Astrocyte of the spinal cord (primary cell): ENCODE results near the gene MXD3.
"Not testable (repeated sequence)": the region's sequence is repeated elsewhere in the genome, so short reads cannot be mapped to it uniquely, and the experiment has no call there.

Source experiments
- DNase-seq: peaks from one replicate; pipeline ENCODE4 v3.0.0; 2011; ENCODE audit warnings: low read depth, low spot score
- H3K4me3 ChIP-seq: 2 replicates; pipeline ENCODE4 v1.5.1; 2011; ENCODE audit warnings: low read depth, mild to moderate bottlenecking, low read length, moderate library complexity
- CTCF ChIP-seq: IDR thresholded peaks from 2 replicates; pipeline ENCODE4 v1.5.1; 2012; ENCODE audit warnings: low read depth, mild to moderate bottlenecking, low read length, inconsistent platforms
- in situ Hi-C: cut with HindIII; loops from 2 replicates; pipeline ENCODE4 v1.10.0; 2017; ENCODE audit warnings: low sequenced_read_pairs

Gene MXD3

GRCh38 chr5:177344891-177345290 is 33.2 kb upstream of the MXD3 start:
- no peak for DNase-seq
- no peak overlapping the region for H3K4me3 ChIP-seq
- in situ Hi-C loops, result no loop called here
- TF ChIP-seq CTCF, result no peak

GRCh38 chr5:177343777-177344176 is 32.1 kb upstream of the MXD3 start:
- no peak for DNase-seq
- no peak for TF ChIP-seq CTCF
- H3K4me3 ChIP-seq, result no peak overlapping the region
- in situ Hi-C loops, result no loop called here

GRCh38 chr5:177343000-177343399 is 31.3 kb upstream of the MXD3 start:
- H3K4me3 ChIP-seq, in situ Hi-C loops, DNase-seq: not testable (repeated sequence)

GRCh38 chr5:177339107-177339638 is 27.5 kb upstream of the MXD3 start:
- DNase-seq, result no peak
- TF ChIP-seq CTCF, result no peak
- in situ Hi-C loops, result no loop called here

GRCh38 chr5:177338251-177339106 is 26.8 kb upstream of the MXD3 start:
- H3K4me3 ChIP-seq, result no peak overlapping the region
- no peak for TF ChIP-seq CTCF
- in situ Hi-C loops, result no loop called here
- DNase-seq, result no peak

More at GRCh38 chr5:177339107-177339638, 27.5 kb upstream of the MXD3 start:
- no peak overlapping the region for H3K4me3 ChIP-seq

GRCh38 chr5:177336603-177337494 is 25.2 kb upstream of the MXD3 start:
- in situ Hi-C loops, result no loop called here
- H3K4me3 ChIP-seq, result no peak overlapping the region
- DNase-seq, result no peak
- no peak for TF ChIP-seq CTCF
